OCI-LY1 (cell line): Measurements from ENCODE around the gene TMCC1.

Experiments
- EZH2 ChIP-seq: fragments of 200-600 bp; sonication (generic), shearing (Covaris generic); IDR thresholded peaks from 2 replicates; pipeline ENCODE4 v1.8.0; 2017; ENCODE audit warnings: borderline replicate concordance, mixed run types, mild to moderate bottlenecking, antibody characterized with exemption, low read length, moderate library complexity, mixed read lengths
- TF ChIP-seq, protein P1 (sequence below): fragments of 200-600 bp; sonication (generic), shearing (Covaris generic); IDR thresholded peaks from 2 replicates; pipeline ENCODE4 v1.5.1; 2017; ENCODE audit warnings: mild to moderate bottlenecking, antibody characterized with exemption, low read length, moderate library complexity, mixed read lengths

DNA sequence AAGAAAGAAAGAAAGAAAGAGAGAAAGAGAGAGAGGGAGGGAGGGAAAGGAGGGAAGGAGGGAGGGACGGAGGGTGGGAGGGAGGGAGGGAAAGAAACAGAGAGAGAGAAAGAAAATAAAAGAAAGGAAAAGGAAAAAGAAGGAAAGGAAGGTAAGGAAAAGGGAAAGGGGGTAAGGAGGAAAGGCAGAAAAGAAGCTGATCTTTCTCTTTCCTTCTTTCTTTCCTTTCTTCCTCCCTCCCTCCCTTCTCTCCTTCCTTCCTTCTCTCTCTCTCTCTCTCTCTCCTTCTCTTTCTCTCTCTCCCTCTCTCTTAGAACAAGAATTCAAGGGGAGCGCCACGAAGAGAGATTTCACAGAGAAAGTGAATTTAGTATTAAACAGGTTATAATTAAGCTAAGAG lies 25.8 kb upstream of the TMCC1 start:
- no peak for TF ChIP-seq EZH2
- TF ChIP-seq, protein P1, sequence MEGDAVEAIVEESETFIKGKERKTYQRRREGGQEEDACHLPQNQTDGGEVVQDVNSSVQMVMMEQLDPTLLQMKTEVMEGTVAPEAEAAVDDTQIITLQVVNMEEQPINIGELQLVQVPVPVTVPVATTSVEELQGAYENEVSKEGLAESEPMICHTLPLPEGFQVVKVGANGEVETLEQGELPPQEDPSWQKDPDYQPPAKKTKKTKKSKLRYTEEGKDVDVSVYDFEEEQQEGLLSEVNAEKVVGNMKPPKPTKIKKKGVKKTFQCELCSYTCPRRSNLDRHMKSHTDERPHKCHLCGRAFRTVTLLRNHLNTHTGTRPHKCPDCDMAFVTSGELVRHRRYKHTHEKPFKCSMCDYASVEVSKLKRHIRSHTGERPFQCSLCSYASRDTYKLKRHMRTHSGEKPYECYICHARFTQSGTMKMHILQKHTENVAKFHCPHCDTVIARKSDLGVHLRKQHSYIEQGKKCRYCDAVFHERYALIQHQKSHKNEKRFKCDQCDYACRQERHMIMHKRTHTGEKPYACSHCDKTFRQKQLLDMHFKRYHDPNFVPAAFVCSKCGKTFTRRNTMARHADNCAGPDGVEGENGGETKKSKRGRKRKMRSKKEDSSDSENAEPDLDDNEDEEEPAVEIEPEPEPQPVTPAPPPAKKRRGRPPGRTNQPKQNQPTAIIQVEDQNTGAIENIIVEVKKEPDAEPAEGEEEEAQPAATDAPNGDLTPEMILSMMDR = no peak
